Gastroesophageal sphincter (tissue), 4 donors: ENCODE results near the gene LYRM1. TPM values are rescaled to one million over a fixed set of nuclear protein-coding genes. Genes with fewer than 3 reads are reported as not detected.

Experiments used
- ATAC-seq: fragments of 150-250 bp; one replicate; pipeline ENCODE4 v1.9.1; 2016; ENCODE audit warnings: mild to moderate bottlenecking, moderate library complexity
- H3K27ac ChIP-seq, 4 donors: fragments of 200-600 bp; sonication (generic) in 3 of 4; 1 replicate in 3 of 4; 2 replicates in 1 of 4; pipeline ENCODE4 v1.5.1; 2016 to 2019
- H3K27me3 ChIP-seq: fragments of 200-600 bp; sonication (generic); one replicate; pipeline ENCODE4 v1.5.1; 2019
- H3K36me3 ChIP-seq, 2 donors: fragments of 200-600 bp; sonication (generic); one replicate each; pipeline ENCODE4 v1.5.1; 2019; ENCODE audit warnings: control low read depth in 1 of 2
- H3K4me1 ChIP-seq, 3 donors: fragments of 200-600 bp; sonication (generic); 1 replicate in 2 of 3; 2 replicates in 1 of 3; pipeline ENCODE4 v1.5.1; 2016 to 2019; ENCODE audit warnings: control low read depth in 2 of 3
- H3K4me3 ChIP-seq, 2 donors: fragments of 200-600 bp; sonication (generic); one replicate each; pipeline ENCODE4 v1.5.1; 2019; ENCODE audit warnings: mild to moderate bottlenecking in 1 of 2, moderate library complexity in 1 of 2
- H3K9me3 ChIP-seq, 3 donors: fragments of 200-600 bp; sonication (generic); one replicate each; pipeline ENCODE4 v1.5.1; 2017 to 2019; ENCODE audit warnings: control low read depth in 2 of 3
- CTCF ChIP-seq, 4 experiments: fragments of 200-600 bp in 2 of 4; fragments of 450-650 bp in 2 of 4; sonication (generic) in 1 of 4; IDR thresholded peaks; one replicate each; pipeline ENCODE4 v1.5.1; 2017 to 2019; ENCODE audit warnings: antibody characterized with exemption in 4 of 4, mild to moderate bottlenecking in 2 of 4, moderate library complexity in 2 of 4
- EP300 ChIP-seq: sonication (generic); formaldehyde crosslinking; IDR thresholded peaks from one replicate; pipeline ENCODE4 v1.6.1; 2017; ENCODE audit warnings: antibody characterized with exemption, mild to moderate bottlenecking
- POLR2A ChIP-seq, 2 donors: fragments of 450-650 bp; IDR thresholded peaks; one replicate each; pipeline ENCODE4 v1.6.1; 2017; ENCODE audit warnings: antibody characterized with exemption in 2 of 2, mild to moderate bottlenecking in 2 of 2, moderate library complexity in 1 of 2
- POLR2AphosphoS5 ChIP-seq: sonication (generic); formaldehyde crosslinking; IDR thresholded peaks from one replicate; pipeline ENCODE4 v1.6.1; 2017; ENCODE audit warnings: antibody characterized with exemption
- WGBS, 2 donors: methylation state at CpG; one replicate each; pipeline ENCODE4 v1.1.5; 2018; ENCODE audit warnings: low coverage in 1 of 2; 5-methylcytosine and 5-hydroxymethylcytosine counted together
- total RNA-seq, 4 donors: library from RNA; depleted of rRNA; stranded (reverse); fragments of >200 nt; gene quantifications; one replicate each; pipeline ENCODE4 v1.1.0, GENCODE V29; 2016

Gene LYRM1
- total RNA-seq, 4 donors from 2014 or later, result 54.3 to 88.7 (median 58.7) TPM

DNA sequence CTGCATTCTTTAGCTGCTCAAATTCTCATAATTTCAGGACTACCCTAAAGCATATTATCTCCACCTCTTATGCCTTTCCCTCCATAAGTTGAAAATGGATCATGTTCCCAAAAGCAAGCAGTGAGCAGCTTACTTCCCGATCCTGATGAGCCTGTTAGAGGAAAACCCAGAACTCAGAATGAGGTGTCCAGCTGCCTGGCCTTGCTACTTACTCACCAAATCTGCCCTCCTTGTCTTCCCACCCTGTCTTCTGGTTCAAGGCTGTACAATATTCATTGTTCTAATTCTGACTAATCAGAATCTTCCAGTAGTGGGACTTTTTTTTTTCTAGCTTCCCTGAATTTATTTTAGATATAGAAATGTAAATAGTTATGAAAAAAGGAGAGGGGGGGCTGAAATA lies 10.8 kb downstream of the LYRM1 start:
- Histone ChIP-seq H3K9me3 (no peaks in the 10 kb centered on the region), H3K4me1 (peaks cover 7 to 53% (median 23%) of the 10 kb centered on the region in 3 donors), H3K4me3 (no peak overlapping the region), H3K27ac (peak overlapping the region; percentile 40 to 99 (median 64)), H3K36me3 (no peaks in the 10 kb centered on the region), H3K27me3 (no peaks in the 10 kb centered on the region)
- TF ChIP-seq POLR2A (IDR thresholded peaks at IDR 0.05), result no peak
- TF ChIP-seq EP300, result no peak
- TF ChIP-seq POLR2AphosphoS5, result no peak
- no peak for TF ChIP-seq CTCF (IDR thresholded peaks at IDR 0.05)
- 21 to 57% methylated on average over 1 of the region's 1 CpG for WGBS, 2 donors
- ATAC-seq, result no peak

DNA sequence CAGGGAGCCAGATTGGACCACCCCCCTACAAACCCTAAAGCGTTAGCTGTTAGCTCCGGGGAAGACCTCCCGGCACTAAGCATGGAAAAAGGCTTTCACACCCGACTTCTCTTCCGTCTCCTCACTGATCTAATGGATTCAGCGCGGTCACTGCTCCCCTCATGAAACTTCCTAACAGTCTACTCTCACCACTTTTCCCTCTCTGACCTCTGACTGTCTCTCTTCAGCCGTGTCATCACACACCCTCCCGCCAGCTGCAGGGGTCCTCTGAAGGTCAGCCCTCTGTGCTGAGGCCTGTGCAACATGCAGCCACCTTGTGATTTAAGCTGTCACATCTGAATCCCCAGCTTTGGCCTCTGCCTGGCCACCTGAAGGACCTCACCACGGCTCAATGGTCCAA lies 15.7 kb downstream of the LYRM1 start:
- Histone ChIP-seq H3K9me3 (no peaks in the 10 kb centered on the region), H3K27ac (no peak overlapping the region), H3K4me3 (no peak overlapping the region), H3K27me3 (no peaks in the 10 kb centered on the region), H3K4me1 (peaks cover 0 to 26% (median 5%) of the 10 kb centered on the region in 3 donors), H3K36me3 (peaks cover 0 to 7% of the 10 kb centered on the region in 2 donors)
- no peak for ATAC-seq
- WGBS, 2 donors, result 96 to 98% methylated on average over 7 to 8 of the region's 10 CpGs
- TF ChIP-seq CTCF (IDR thresholded peaks at IDR 0.05) (no peak), POLR2AphosphoS5 (no peak), POLR2A (IDR thresholded peaks at IDR 0.05) (no peak), EP300 (no peak)

- TF ChIP-seq EP300 (no peak), CTCF (IDR thresholded peaks at IDR 0.05) (no peak), POLR2AphosphoS5 (no peak), POLR2A (IDR thresholded peaks at IDR 0.05) (no peak)
- Histone ChIP-seq H3K9me3 (no peaks in the 10 kb centered on the region), H3K36me3 (peaks cover 0 to 11% of the 10 kb centered on the region in 2 donors), H3K4me1 (peaks cover 0 to 19% (median 1%) of the 10 kb centered on the region in 3 donors), H3K4me3 (no peak overlapping the region), H3K27ac (no peak overlapping the region), H3K27me3 (no peaks in the 10 kb centered on the region)
- WGBS, 2 donors, result 83 to 90% methylated on average over 4 of the region's 4 CpGs
- ATAC-seq, result no peak
Observed at GRCh38 chr16:20916942-20917341, 16.4 kb downstream of the LYRM1 start.

GRCh38 chr16:20918486-20919239 lies 18.1 kb downstream of the LYRM1 start:
- peak; percentile 59 for ATAC-seq
- H3K9me3 ChIP-seq, result no peaks in the 10 kb centered on the region
- 63 to 69% methylated on average over 3 to 4 of the region's 4 CpGs for WGBS, 2 donors
- H3K27ac ChIP-seq, result no peak overlapping the region
- no peaks in the 10 kb centered on the region for H3K27me3 ChIP-seq
- peaks cover 0 to 24% of the 10 kb centered on the region in 2 donors for H3K36me3 ChIP-seq
- H3K4me1 ChIP-seq, result peaks cover 0 to 7% (median 0%) of the 10 kb centered on the region in 3 donors
- H3K4me3 ChIP-seq, result no peak overlapping the region
- no peak for TF ChIP-seq POLR2AphosphoS5
- TF ChIP-seq CTCF (IDR thresholded peaks at IDR 0.05), result no peak
- no peak for TF ChIP-seq POLR2A (IDR thresholded peaks at IDR 0.05)
- no peak for TF ChIP-seq EP300

GRCh38 chr16:20920091-20920490 lies 19.5 kb downstream of the LYRM1 start:
- Histone ChIP-seq H3K27me3 (no peaks in the 10 kb centered on the region), H3K9me3 (no peaks in the 10 kb centered on the region), H3K36me3 (peaks cover 0 to 36% of the 10 kb centered on the region in 2 donors), H3K27ac (no peak overlapping the region), H3K4me3 (no peak overlapping the region), H3K4me1 (no peaks in the 10 kb centered on the region)
- TF ChIP-seq POLR2A (IDR thresholded peaks at IDR 0.05), result no peak
- no peak for TF ChIP-seq POLR2AphosphoS5
- no peak for TF ChIP-seq EP300
- TF ChIP-seq CTCF (IDR thresholded peaks at IDR 0.05), result no peak
- 87 to 89% methylated on average over 2 to 5 of the region's 5 CpGs for WGBS, 2 donors
- no peak for ATAC-seq
